Memory B cell (primary cell): ENCODE measurements around the gene UGGT2.
"Not testable (repeated sequence)": the region's sequence is repeated elsewhere in the genome, so short reads cannot be mapped to it uniquely, and the experiment has no call there.

Experiments
- ATAC-seq: fragments of 150-1000 bp; cut with Tn5 transposase; 2 replicates; pipeline ENCODE4 v1.10.0; 2021; ENCODE audit warnings: low read depth, mild to moderate bottlenecking, moderate library complexity
- DNase-seq, 2 donors: peaks; one replicate each; pipeline ENCODE4 v3.0.0; 2022; ENCODE audit warnings: low spot score in 2 of 2
- H3K27ac Mint-ChIP-seq: one replicate; pipeline ENCODE4 v1.8.0; 2022; ENCODE audit warnings: mild to moderate bottlenecking, moderate library complexity, mixed read lengths
- H3K27me3 Mint-ChIP-seq: one replicate; pipeline ENCODE4 v1.8.0; 2022; ENCODE audit warnings: mixed read lengths
- H3K36me3 Mint-ChIP-seq: one replicate; pipeline ENCODE4 v1.8.0; 2022; ENCODE audit warnings: mild to moderate bottlenecking, mixed read lengths
- H3K4me1 Mint-ChIP-seq: one replicate; pipeline ENCODE4 v1.8.0; 2022; ENCODE audit warnings: mixed read lengths
- H3K4me3 Mint-ChIP-seq: one replicate; pipeline ENCODE4 v1.8.0; 2022; ENCODE audit warnings: mild to moderate bottlenecking, moderate library complexity, mixed read lengths
- H3K9me3 Mint-ChIP-seq: one replicate; pipeline ENCODE4 v1.8.0; 2022; ENCODE audit warnings: mixed read lengths

UGGT2 gene

DNA sequence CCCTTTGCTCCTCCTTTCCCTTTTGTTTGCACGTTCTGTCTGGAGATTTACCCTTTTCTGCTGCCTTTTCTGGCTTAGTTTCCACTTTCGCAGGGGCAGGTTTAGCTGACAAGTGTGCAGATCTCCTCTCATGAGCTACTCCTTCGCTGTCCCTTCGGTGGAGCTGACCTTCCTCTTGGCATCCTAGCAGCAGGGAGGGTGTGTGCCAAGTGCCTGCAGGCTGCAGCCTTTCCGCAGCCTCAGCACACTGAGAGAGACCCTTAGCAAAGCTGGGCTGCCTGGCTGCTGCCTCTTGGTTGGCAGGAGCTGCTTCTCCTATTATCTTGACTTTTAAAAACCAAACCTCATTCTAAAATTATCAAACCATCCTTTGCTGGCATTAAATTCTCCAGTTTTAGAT is 243.8 kb downstream of the UGGT2 start:
- peaks cover 2% of the 10 kb centered on the region for H3K27me3 Mint-ChIP-seq
- H3K27ac Mint-ChIP-seq = no peak overlapping the region
- peaks cover 12% of the 10 kb centered on the region for H3K36me3 Mint-ChIP-seq
- DNase-seq = no peak
- H3K9me3 Mint-ChIP-seq = peaks cover 15% of the 10 kb centered on the region
- no peak for ATAC-seq
- H3K4me1 Mint-ChIP-seq = no peaks in the 10 kb centered on the region
- no peak overlapping the region for H3K4me3 Mint-ChIP-seq

DNA sequence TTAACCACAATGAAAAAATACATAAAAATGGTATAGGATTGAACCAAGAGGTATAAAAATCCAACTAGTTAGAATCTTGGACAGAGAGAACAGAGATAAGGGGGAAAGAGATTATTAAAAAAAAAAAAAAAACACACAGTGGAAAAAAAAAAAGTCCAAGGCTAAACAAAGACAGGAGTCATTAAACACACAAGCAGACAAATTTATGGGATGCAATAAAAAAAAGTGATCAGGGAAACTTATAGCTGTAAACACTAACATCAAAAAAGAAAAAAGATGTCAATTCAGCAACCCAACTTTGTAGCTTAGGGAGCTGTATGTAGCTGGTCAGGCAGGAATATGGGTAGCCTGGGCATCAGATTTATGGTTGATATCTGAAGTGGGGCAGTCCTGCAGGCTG is 247.3 kb downstream of the UGGT2 start:
- ATAC-seq (no peak), DNase-seq (no peak)
- Mint-ChIP-seq H3K27ac (no peak overlapping the region), H3K9me3 (peaks cover 8% of the 10 kb centered on the region), H3K4me3 (no peak overlapping the region), H3K27me3 (peaks cover 2% of the 10 kb centered on the region), H3K4me1 (no peaks in the 10 kb centered on the region), H3K36me3 (peaks cover 9% of the 10 kb centered on the region)

DNA sequence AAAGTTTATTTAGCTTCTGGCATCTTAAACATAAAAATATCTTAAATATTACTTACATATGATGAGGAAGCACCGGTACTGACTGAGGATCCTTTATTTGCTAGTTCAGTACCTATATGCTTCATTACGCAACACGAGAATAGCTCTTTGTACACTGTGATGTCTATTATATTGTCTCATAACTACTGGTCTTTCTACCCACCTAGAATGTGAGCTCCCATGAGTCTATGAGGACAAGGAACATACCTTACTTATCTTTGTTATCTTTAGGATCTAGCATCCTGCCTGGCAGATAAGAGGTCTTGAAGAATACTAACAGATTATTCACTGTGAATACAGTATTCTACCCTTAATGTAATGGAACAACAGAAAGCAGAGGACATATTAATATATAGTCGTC is 251.4 kb downstream of the UGGT2 start:
- Mint-ChIP-seq H3K27me3 (no peaks in the 10 kb centered on the region), H3K9me3 (peaks cover 2% of the 10 kb centered on the region), H3K4me3 (no peak overlapping the region), H3K27ac (no peak overlapping the region), H3K36me3 (peaks cover 2% of the 10 kb centered on the region), H3K4me1 (no peaks in the 10 kb centered on the region)
- DNase-seq (no peak), ATAC-seq (no peak)

DNA sequence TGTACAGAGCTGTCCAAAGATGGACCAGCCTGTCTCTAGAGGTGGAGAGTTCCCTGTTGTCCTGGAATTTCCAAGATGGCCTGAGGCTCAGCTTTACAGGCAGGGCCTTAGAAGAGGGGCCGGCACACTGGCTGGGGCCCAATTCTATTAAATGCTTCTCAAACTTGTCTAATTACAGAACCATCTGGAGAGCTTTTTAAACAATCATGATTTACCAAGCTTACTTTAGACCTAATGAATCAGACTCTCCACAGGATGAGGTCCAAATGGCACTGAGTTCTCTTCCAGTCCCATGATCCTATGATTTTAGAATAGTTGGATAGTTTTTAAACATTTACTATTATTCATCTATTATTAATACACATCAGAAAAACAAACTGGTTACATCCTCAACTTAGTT is 252.8 kb downstream of the UGGT2 start:
- Mint-ChIP-seq H3K36me3 (no peaks in the 10 kb centered on the region), H3K27me3 (no peaks in the 10 kb centered on the region), H3K9me3 (no peaks in the 10 kb centered on the region), H3K4me1 (no peaks in the 10 kb centered on the region), H3K27ac (no peak overlapping the region), H3K4me3 (no peak overlapping the region)
- DNase-seq = no peak
- ATAC-seq = no peak

DNA sequence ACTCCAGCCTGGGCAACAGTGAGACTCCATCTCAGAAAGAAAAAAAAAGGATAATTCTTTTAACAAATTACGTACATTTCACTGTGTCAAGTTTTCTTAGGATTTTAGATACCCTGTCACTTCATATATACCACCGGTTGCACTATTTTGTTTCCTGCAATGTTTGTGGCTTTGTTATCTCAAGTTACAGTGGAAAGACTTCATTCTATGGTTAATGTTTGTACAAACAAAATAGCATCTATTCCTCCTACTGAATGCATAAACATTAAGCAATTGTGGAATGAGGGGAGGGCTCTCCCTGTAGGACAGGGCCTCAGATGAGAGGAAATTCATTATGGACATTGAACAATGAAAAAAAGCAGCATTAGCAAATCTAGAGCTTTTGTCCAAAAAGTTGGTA is 256.2 kb downstream of the UGGT2 start:
- ATAC-seq = no peak
- no peak overlapping the region for H3K27ac Mint-ChIP-seq
- H3K36me3 Mint-ChIP-seq = peaks cover 7% of the 10 kb centered on the region
- H3K9me3 Mint-ChIP-seq = no peaks in the 10 kb centered on the region
- no peak for DNase-seq
- H3K4me1 Mint-ChIP-seq = no peaks in the 10 kb centered on the region
- H3K27me3 Mint-ChIP-seq = no peaks in the 10 kb centered on the region
- no peak overlapping the region for H3K4me3 Mint-ChIP-seq

DNA sequence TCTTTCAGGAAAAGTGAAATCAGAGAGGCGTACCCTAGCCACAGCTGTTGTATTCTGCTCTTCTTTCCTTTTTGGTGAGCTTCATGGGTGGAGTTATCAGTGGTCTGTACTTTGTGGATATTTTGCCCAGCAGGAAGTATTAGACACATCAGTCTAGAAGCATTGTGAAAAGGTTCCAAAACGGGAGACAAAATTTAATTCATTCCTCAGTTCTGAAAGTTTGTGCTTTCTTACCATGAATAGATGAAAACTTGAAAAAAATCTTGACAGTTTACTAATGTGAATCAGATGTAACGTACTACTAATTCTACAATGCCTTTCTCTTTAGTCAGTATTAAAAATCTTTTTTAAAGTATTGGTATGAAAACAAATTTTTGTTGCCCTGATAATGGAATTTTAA is 259.4 kb downstream of the UGGT2 start:
- Mint-ChIP-seq H3K27me3 (no peaks in the 10 kb centered on the region), H3K36me3 (peaks cover 25% of the 10 kb centered on the region)

DNA sequence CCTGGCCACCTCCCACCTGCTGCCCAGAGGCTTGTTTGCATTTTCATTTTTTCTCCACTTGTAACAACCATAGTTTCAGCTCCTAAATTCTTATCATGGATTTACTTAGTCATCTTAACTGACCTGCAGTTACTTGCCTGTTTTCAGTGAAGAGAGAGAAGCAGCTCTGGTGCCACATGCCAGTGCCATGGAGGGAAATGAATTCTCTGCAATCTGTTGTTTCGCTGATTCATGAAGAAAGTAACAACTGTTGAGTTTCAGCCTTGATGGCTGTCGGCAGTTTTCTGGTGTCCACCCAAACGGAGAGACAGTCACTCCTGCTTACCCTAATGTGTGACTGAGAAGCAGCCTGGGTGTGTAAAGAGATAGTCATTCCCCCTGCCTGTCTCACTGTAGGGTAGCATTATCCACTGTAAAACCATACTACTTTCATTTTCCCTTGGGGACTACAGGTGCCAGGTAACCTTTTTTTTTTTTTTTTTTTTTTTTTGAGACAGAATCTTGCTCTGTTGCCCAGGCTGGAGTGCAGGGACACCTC is 260.1 kb downstream of the UGGT2 start:
- no peak overlapping the region for H3K27ac Mint-ChIP-seq
- ATAC-seq (no peak), DNase-seq (no peak)
- H3K9me3 Mint-ChIP-seq = no peaks in the 10 kb centered on the region
- no peaks in the 10 kb centered on the region for H3K27me3 Mint-ChIP-seq
- H3K36me3 Mint-ChIP-seq = peaks cover 29% of the 10 kb centered on the region
- no peak overlapping the region for H3K4me3 Mint-ChIP-seq
- no peaks in the 10 kb centered on the region for H3K4me1 Mint-ChIP-seq

More for the DNA sequence above, 259.4 kb downstream of the UGGT2 start:
- DNase-seq (no peak), ATAC-seq (no peak)
- H3K9me3 Mint-ChIP-seq = no peaks in the 10 kb centered on the region
- H3K4me3 Mint-ChIP-seq = no peak overlapping the region
- H3K27ac Mint-ChIP-seq = no peak overlapping the region
- no peaks in the 10 kb centered on the region for H3K4me1 Mint-ChIP-seq

DNA sequence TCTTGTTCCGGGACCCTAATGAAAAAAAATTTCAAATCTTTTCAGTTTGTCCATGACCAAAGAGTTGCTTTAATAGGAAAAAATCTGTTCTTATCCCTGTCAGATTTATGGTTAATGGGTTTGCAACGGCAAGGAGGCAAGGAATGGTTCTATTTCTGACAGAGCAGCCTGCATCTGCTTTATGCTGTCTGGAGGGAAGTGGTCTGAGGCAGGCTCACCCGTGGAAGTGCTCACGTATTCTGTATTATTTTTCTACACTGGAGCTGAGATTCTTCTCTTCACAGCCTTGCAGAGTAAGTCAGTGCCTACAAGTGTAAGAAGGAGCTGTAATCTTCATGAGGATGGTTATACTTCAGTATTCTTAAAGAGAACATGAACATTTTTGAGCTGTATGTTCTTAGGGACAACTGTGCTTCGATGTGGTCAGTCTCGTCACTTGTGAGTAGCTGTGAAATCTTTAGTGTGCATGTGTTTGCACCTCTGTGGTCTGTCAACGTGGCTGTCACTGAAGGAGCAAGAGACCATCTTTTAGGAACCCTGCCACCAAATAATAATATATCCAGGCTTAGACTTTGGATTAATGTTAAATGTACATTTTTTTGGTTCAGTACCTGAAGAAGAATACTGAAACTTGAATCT is 262.0 kb downstream of the UGGT2 start:
- Mint-ChIP-seq H3K4me1 (no peaks in the 10 kb centered on the region), H3K36me3 (peaks cover 44% of the 10 kb centered on the region), H3K9me3 (no peaks in the 10 kb centered on the region), H3K27me3 (no peaks in the 10 kb centered on the region), H3K27ac (no peak overlapping the region), H3K4me3 (no peak overlapping the region)
- no peak for ATAC-seq
- DNase-seq = no peak

DNA sequence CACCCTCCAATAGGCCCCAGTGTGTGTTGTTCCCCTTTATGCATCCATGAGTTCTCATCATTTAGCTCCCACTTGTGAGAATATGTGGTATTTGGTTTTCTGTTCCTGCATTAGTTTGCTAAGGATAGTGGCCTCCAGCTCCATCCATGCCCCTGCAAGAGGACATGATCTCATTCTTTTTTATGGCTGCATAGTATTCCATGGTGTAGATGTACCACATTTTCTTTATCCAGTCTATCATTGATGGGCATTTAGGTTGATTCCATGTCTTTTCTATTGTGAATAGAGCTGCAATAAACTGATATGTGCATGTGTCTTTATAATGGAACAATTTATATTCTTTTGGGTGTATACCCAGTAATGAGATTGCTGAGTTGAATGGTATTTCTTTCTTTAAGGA is 263.9 kb downstream of the UGGT2 start:
- H3K27me3 Mint-ChIP-seq, H3K4me1 Mint-ChIP-seq, ATAC-seq, H3K27ac Mint-ChIP-seq, H3K9me3 Mint-ChIP-seq, DNase-seq, H3K4me3 Mint-ChIP-seq: not testable (repeated sequence)
- H3K36me3 Mint-ChIP-seq = peaks cover 48% of the 10 kb centered on the region

DNA sequence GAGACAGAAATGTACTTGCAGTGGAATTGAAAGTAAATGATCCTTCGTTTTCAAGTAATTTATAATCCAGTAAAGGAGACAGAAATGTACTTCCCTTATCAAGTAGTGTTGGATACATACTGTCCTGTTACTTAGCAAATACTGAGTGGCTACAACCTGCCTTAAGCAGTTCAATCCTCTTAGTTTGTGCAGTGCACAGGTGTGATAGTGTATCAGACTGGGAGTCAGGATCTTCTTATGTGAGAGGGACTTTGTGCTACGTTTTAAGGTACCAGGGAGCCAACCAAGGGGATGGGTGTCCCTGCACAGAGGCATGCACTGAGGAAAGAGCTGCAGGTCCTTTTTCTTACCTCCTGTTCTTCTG is 265.1 kb downstream of the UGGT2 start:
- H3K27me3 Mint-ChIP-seq = no peaks in the 10 kb centered on the region
- no peaks in the 10 kb centered on the region for H3K4me1 Mint-ChIP-seq
- no peak for ATAC-seq
- H3K4me3 Mint-ChIP-seq = no peak overlapping the region
- no peaks in the 10 kb centered on the region for H3K9me3 Mint-ChIP-seq
- peaks cover 53% of the 10 kb centered on the region for H3K36me3 Mint-ChIP-seq
- H3K27ac Mint-ChIP-seq = no peak overlapping the region
- no peak for DNase-seq

DNA sequence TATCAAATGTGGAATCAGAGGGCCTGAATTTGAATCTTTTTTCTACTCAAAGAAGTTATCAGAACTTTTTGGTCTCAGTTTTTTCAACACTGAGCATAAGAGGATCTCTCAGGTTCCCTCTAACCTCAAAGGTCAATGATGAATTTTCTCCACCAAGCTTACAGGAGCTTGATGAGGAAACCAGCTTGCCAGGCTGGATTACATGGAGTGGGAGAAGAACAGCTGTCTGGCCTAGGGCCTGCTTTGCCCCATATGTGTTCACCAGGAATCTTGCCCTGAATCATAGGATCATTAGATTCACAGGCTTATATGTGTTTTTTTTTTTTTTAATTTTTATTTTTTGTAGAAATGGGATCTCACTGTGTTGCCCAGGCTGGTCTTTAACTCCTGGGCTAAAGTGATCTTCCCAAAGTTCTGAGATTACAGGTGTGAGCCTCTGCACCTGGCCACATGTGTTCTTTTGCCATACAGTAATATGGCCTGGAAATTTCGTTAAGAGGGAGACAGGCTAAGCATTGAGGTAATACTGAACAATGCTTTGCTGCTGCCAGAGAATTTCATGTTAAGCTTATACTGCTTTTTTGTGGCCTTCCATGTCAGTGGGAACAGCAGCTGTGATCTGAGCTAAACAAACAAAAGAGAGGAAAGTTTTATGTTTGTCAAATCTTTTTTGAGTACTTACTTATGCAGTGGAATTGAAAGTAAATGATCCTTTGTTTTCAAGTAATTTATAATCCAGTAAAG is 265.7 kb downstream of the UGGT2 start:
- no peaks in the 10 kb centered on the region for H3K9me3 Mint-ChIP-seq
- H3K27ac Mint-ChIP-seq = no peak overlapping the region
- H3K4me1 Mint-ChIP-seq = no peaks in the 10 kb centered on the region
- H3K27me3 Mint-ChIP-seq = no peaks in the 10 kb centered on the region
- DNase-seq (no peak), ATAC-seq (no peak)
- H3K4me3 Mint-ChIP-seq = no peak overlapping the region
- peaks cover 48% of the 10 kb centered on the region for H3K36me3 Mint-ChIP-seq

DNA sequence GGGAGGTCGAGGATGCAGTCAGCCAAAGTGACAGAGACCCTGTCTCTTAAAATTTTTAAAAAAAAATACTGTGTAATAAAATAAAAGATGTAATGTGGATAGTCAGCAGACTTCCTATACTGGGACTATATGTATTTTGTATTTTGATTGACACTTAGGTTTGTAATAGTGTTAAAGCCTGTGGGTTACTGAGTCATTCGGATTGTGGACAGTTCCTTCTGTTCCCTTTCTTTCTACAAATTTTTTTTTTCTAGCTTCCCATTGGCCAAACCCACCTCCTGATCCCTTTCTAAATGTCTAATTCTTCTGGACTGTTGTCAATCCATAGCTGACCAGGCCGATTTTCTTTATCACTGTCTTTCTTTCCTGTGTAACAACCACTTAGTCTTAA is 268.3 kb downstream of the UGGT2 start:
- DNase-seq (no peak), ATAC-seq (no peak)
- H3K27ac Mint-ChIP-seq = no peak overlapping the region
- H3K27me3 Mint-ChIP-seq = no peaks in the 10 kb centered on the region
- H3K4me1 Mint-ChIP-seq = no peaks in the 10 kb centered on the region
- H3K4me3 Mint-ChIP-seq = no peak overlapping the region
- H3K9me3 Mint-ChIP-seq = no peaks in the 10 kb centered on the region
- peaks cover 39% of the 10 kb centered on the region for H3K36me3 Mint-ChIP-seq

DNA sequence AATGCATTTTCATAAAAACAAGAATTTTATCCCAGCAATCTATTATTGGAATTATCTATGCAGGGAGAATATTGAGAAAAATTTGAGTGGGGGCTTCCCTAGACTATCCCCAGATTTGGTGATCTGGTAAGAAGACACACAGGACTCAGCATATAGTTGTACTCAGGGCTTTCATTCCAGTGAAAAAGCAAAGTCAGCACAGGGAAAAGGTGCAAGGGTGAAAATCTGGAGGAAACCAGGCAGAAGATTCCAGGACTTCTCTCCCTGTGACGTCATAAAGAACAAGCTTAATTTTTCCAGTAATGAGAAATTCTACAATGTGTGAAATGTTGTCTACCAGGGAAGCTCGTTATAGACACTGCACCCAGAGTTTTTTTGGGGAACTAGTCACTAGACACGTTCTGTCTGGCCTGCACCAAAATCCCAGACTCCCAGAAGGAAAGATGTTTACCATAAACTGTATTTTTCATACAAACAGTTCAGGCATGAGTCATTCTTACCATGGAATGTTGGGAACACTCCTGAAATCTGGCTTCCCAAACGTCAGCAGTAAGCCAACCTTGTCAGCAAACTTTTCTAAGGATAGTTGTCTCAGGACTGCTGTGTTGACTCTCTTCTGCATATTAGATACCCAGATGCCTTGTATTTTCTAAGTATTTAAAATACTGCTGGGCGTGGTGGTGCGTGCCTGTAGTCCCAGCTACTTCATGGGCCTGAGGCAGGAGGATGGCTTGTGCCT is 268.9 kb downstream of the UGGT2 start:
- H3K27ac Mint-ChIP-seq = no peak overlapping the region
- no peaks in the 10 kb centered on the region for H3K27me3 Mint-ChIP-seq
- no peak overlapping the region for H3K4me3 Mint-ChIP-seq
- peaks cover 35% of the 10 kb centered on the region for H3K36me3 Mint-ChIP-seq
- ATAC-seq = no peak
- H3K9me3 Mint-ChIP-seq = no peaks in the 10 kb centered on the region
- no peak for DNase-seq
- H3K4me1 Mint-ChIP-seq = no peaks in the 10 kb centered on the region

DNA sequence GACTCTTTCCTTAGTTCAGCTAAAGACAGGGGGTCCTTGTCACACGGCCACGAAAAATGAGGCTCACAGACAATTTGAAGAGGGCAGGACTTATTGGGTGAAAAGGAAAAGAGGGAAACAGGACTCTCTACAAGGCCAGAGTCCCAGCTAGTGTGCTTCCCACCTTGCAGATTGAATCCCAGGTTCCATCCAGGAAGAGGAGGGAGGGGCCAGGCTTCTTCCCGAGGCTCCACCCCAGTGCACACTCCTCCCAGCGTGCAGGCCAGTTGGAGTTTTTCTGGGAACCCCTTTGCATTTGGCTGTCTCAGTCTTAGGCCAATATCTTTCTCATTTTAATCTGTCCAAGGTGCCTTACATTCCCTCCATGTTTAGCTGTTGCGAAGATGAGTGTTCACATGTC is 269.5 kb downstream of the UGGT2 start:
- Mint-ChIP-seq H3K27ac (no peak overlapping the region), H3K4me1 (no peaks in the 10 kb centered on the region), H3K27me3 (no peaks in the 10 kb centered on the region), H3K36me3 (peaks cover 29% of the 10 kb centered on the region), H3K4me3 (no peak overlapping the region), H3K9me3 (no peaks in the 10 kb centered on the region)
- DNase-seq = no peak
- no peak for ATAC-seq
